ENCODE data around the gene ARHGAP4.

ARHGAP4 gene

DNA sequence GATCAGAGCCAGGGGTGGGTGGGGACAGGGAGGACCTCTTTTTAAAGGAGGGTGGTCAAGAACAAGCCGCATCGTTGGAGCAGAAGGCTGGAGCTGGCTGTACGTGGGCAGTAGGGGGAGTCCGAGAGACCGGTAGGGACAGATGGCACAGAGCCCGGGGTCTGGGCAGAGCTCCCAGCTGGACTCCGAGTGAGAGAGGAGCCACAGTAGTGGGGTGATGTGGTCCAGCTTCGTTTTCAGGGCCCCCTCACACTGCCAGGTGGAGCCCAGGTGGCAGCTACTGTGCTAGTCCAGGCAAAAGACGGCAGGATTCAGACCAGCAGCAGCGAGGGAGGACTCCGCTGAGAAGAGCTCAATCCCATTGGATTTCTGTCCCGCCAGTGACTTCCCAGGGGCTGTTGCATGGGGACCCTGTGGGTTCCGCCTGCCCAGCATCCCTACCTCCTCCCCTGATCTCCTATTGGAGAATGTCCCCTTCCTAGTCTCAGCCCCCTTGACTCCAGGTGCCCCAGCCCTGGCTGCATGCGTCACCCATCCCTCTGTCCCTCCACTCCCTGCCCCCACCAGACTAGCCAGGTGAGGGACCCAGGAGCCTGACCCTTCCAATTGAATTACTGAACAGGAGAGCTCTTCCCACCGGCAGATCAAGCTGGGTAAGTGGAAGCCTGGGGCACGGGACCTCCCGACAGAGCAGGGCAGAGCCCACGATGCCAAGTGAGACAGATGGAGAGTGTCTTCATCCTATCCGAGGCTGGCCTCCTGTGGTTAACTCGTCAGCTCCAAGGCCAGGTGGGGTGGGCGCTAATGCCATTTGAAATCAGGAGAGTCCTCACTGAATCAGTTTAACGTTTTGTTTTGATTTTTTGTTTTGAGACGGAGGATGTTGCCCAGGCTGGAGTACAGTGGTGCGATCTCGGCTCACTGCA lies 2.9 kb downstream of the ARHGAP4 start:
- Histone ChIP-seq H3K36me3 (ENCODE audit: insufficient read depth, low read length) (no peaks in the 10 kb centered on the region), H3K27ac (no peak overlapping the region), H3K4me3 (no peak overlapping the region), H3K9me3 (ENCODE audit: low read depth, low read length) (no peaks in the 10 kb centered on the region), H3K9ac (ENCODE audit: insufficient read length) (no peak overlapping the region)
- TF ChIP-seq POLR2AphosphoS5 (IDR thresholded peaks at IDR 0.05; ENCODE audit: borderline replicate concordance, low read depth, low read length), result no peak
- TF ChIP-seq EZH2 (IDR thresholded peaks at IDR 0.05), result no peak
- no peak for TF ChIP-seq FOXP2 (optimal IDR thresholded peaks at IDR 0.05; ENCODE audit: control extremely low read depth, extremely low read length, insufficient read depth)
- DNase-seq (ENCODE audit: low read depth, low spot score), result no peak

DNA sequence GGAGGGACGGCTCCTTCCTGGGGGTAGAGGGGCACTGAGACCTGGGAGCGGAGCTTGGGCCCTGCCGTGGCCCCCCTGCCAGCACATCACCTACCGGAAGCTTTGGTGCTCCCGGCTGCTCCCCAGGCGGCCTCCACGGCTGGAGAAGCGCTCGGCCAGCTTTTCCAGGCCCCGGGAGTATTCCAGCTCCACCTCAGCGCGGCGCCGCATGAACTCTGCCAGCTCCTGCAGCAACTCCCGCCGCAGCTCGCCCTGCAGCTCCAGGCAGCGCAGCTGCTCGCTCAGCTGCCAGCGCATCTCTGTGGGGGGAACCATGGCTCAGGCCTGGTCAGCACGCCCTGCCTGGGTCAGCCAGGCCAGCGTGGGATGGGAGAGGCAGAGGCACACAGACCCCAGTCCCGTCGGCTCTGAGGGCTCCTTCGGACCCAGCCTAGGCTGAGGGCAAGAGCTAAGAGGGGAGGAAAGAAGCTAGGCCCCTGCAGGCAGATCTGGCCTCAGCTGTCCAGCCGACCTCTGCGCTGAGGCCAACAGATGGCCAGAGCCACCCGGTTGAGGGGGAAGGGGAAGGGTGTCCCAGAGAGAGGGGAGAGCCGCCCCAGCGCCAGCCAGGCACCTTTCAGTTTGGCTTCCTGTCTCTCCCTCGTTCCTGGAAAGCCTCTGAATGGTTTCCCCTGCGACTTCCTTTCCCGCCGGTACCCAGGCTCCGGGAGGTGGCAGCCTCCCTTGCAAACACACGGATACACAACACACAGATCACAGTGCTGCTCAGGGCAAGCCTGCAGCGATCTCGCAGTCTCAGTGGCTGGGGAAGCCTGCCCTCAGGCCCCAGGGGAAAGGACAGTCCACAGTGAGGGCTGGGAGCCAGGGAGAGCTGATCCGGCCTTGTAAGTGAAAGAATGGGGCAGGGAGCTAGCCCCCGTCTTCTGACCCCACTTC lies 4.3 kb downstream of the ARHGAP4 start:
- TF ChIP-seq EZH2 (IDR thresholded peaks at IDR 0.05) (no peak), FOXP2 (optimal IDR thresholded peaks at IDR 0.05; ENCODE audit: control extremely low read depth, extremely low read length, insufficient read depth) (no peak), POLR2AphosphoS5 (IDR thresholded peaks at IDR 0.05; ENCODE audit: borderline replicate concordance, low read depth, low read length) (no peak)
- no peaks in the 10 kb centered on the region for H3K9me3 ChIP-seq (ENCODE audit: low read depth, low read length)
- H3K9ac ChIP-seq (ENCODE audit: insufficient read length), result no peak overlapping the region
- DNase-seq (ENCODE audit: low read depth, low spot score), result no peak
- no peak overlapping the region for H3K27ac ChIP-seq
- no peaks in the 10 kb centered on the region for H3K36me3 ChIP-seq (ENCODE audit: insufficient read depth, low read length)
- H3K4me3 ChIP-seq, result no peak overlapping the region

DNA sequence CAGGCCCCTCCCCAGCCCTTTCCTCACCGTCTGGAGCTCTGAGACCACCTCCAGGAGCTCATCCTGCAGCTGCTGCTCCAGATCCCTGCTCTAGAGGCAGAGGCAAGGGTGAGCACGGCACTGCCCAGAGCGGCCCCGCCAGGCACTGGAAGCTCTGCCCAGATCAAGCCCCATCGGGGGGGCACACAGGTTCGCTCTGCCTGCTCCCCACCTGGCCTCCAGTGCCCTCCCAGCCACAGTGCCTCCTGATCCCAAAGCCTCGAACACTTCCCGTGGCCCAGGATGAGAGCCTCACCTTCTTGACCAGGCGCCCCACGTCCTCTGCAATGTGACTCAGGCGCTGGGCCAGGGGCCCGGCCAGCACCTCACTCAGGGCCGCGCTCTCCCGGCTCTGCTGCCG lies 5.0 kb downstream of the ARHGAP4 start:
- no peaks in the 10 kb centered on the region for H3K36me3 ChIP-seq (ENCODE audit: insufficient read depth, low read length)
- no peaks in the 10 kb centered on the region for H3K9me3 ChIP-seq (ENCODE audit: low read depth, low read length)
- H3K9ac ChIP-seq (ENCODE audit: insufficient read length), result no peak overlapping the region
- no peak overlapping the region for H3K27ac ChIP-seq
- TF ChIP-seq POLR2AphosphoS5 (IDR thresholded peaks at IDR 0.05; ENCODE audit: borderline replicate concordance, low read depth, low read length) (no peak), FOXP2 (optimal IDR thresholded peaks at IDR 0.05; ENCODE audit: control extremely low read depth, extremely low read length, insufficient read depth) (no peak), EZH2 (IDR thresholded peaks at IDR 0.05) (no peak)
- no peak for DNase-seq (ENCODE audit: low read depth, low spot score)
- H3K4me3 ChIP-seq, result no peak overlapping the region

DNA sequence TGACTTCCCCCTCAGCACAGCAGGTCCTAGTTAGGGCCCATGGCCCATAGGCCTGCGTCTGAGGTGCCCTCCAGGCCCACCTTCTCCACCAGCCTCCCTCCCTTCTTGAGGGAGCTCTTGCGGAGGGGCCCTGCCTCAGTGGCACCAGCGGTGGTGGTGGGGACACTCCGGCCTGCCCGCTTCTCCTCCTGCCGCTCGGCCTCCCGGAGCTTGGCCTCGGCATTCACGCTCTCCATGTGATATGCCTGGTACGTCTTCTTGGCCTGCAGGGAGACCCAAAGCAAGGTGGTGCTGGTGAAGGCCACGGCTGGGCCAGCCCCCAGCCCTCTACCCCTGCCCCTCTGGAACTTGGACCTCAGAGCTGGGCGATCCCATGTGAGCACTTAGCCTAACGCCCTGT lies 5.5 kb downstream of the ARHGAP4 start:
- no peaks in the 10 kb centered on the region for H3K9me3 ChIP-seq (ENCODE audit: low read depth, low read length)
- TF ChIP-seq FOXP2 (optimal IDR thresholded peaks at IDR 0.05; ENCODE audit: control extremely low read depth, extremely low read length, insufficient read depth), result no peak
- no peak for TF ChIP-seq EZH2 (IDR thresholded peaks at IDR 0.05)
- TF ChIP-seq POLR2AphosphoS5 (IDR thresholded peaks at IDR 0.05; ENCODE audit: borderline replicate concordance, low read depth, low read length), result no peak
- H3K4me3 ChIP-seq, result no peak overlapping the region
- DNase-seq (ENCODE audit: low read depth, low spot score), result no peak
- no peak overlapping the region for H3K9ac ChIP-seq (ENCODE audit: insufficient read length)
- no peak overlapping the region for H3K27ac ChIP-seq
- no peaks in the 10 kb centered on the region for H3K36me3 ChIP-seq (ENCODE audit: insufficient read depth, low read length)

DNA sequence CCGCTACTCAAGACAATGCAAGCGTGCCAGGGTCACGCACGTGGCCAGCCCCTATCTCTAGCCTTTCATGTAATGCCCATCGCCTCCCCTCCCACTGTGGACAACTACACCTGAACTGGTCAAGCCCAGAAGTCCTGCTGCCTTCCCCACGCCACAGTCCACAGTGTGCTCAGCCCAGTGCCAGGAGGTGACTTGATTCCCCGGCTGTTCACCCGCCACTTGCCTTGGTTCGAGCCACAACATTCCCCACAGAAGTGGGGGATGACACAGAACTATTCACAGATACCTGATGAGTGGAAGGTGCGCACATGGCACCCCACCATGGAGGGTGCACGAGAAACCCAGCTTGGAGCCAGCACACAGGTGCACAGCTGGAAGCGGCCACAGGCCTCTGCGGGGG lies 6.8 kb downstream of the ARHGAP4 start:
- TF ChIP-seq FOXP2 (optimal IDR thresholded peaks at IDR 0.05; ENCODE audit: control extremely low read depth, extremely low read length, insufficient read depth), result no peak
- Histone ChIP-seq H3K36me3 (ENCODE audit: insufficient read depth, low read length) (no peaks in the 10 kb centered on the region), H3K27ac (no peak overlapping the region), H3K4me3 (no peak overlapping the region), H3K9ac (ENCODE audit: insufficient read length) (no peak overlapping the region), H3K9me3 (ENCODE audit: low read depth, low read length) (no peaks in the 10 kb centered on the region)
- DNase-seq (ENCODE audit: low read depth, low spot score), result no peak

DNA sequence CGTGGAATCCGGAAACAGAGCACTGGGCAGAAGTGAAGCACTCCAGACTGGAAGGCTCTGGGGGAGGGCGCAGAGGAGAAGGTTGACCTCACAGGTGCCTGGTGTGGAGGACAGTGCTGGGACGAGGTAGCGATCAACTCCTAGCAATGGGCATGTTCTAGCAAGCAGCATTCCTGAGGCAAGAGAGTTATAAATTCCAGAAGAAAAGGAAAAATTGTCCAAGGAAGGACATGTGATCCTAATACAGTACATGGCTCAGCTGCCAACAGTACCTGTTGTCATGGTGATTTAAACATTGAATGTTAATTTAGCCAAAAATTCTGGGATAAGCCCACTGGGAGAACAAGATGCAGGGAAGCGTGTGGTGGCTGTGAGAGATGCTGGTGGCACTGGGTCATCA lies 8.2 kb downstream of the ARHGAP4 start:
- Histone ChIP-seq H3K36me3 (ENCODE audit: insufficient read depth, low read length) (no peaks in the 10 kb centered on the region), H3K27ac (no peak overlapping the region), H3K9ac (ENCODE audit: insufficient read length) (no peak overlapping the region), H3K9me3 (ENCODE audit: low read depth, low read length) (no peaks in the 10 kb centered on the region), H3K4me3 (no peak overlapping the region)
- TF ChIP-seq EZH2 (IDR thresholded peaks at IDR 0.05) (no peak), POLR2AphosphoS5 (IDR thresholded peaks at IDR 0.05; ENCODE audit: borderline replicate concordance, low read depth, low read length) (no peak), FOXP2 (optimal IDR thresholded peaks at IDR 0.05; ENCODE audit: control extremely low read depth, extremely low read length, insufficient read depth) (no peak)
- DNase-seq (ENCODE audit: low read depth, low spot score), result no peak

DNA sequence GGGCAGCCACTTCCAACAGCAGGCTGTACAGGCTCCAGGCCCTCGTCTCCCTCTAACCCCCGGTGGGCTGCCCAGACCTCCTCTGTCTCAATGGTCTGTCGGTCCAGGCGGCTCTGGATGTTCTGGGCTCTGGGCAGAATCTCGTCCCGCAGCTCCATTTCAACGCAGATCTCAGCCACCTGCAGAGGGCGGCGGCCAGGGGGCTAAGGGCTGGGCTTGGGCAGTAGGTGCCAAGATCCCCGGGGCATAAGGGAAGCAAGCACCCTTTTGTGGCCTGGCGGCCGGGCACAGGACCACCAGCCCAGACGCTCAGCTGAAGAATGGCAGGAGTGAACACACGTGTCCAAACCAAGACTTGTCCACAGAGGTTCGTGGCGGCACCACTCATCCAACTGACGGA lies 12.4 kb downstream of the ARHGAP4 start:
- no peak for DNase-seq (ENCODE audit: low read depth, low spot score)
- Histone ChIP-seq H3K9ac (ENCODE audit: insufficient read length) (no peak overlapping the region), H3K9me3 (ENCODE audit: low read depth, low read length) (no peaks in the 10 kb centered on the region), H3K36me3 (ENCODE audit: insufficient read depth, low read length) (no peaks in the 10 kb centered on the region), H3K27ac (no peak overlapping the region), H3K4me3 (no peak overlapping the region)
- TF ChIP-seq FOXP2 (optimal IDR thresholded peaks at IDR 0.05; ENCODE audit: control extremely low read depth, extremely low read length, insufficient read depth) (no peak), POLR2AphosphoS5 (IDR thresholded peaks at IDR 0.05; ENCODE audit: borderline replicate concordance, low read depth, low read length) (no peak), EZH2 (IDR thresholded peaks at IDR 0.05) (no peak)

DNA sequence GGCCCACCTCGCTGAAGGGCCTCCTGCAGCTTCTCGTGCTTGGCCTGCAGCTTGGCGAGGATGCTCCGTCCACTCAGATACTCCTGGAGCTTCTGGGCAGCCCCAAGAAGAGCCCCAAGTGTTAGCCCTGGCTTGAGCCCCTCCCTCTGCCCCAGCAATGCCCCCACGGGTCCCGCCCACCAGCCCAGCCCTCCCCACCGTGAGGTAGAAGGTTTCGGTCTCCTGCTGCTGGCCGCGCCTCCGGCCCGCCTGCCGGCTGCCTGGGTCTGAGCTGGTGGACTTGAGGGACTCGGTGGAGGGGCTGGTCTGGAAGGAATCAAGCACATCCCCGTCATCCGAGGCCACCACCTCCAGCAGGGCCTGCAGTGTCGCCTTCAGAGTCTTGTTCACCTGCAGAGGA lies 12.9 kb downstream of the ARHGAP4 start:
- Histone ChIP-seq H3K27ac (no peak overlapping the region), H3K36me3 (ENCODE audit: insufficient read depth, low read length) (no peaks in the 10 kb centered on the region), H3K4me3 (no peak overlapping the region), H3K9ac (ENCODE audit: insufficient read length) (no peak overlapping the region), H3K9me3 (ENCODE audit: low read depth, low read length) (no peaks in the 10 kb centered on the region)
- no peak for DNase-seq (ENCODE audit: low read depth, low spot score)
- TF ChIP-seq POLR2AphosphoS5 (IDR thresholded peaks at IDR 0.05; ENCODE audit: borderline replicate concordance, low read depth, low read length) (no peak), EZH2 (IDR thresholded peaks at IDR 0.05) (no peak), FOXP2 (optimal IDR thresholded peaks at IDR 0.05; ENCODE audit: control extremely low read depth, extremely low read length, insufficient read depth) (no peak)
